HG03342 (cell line): ENCODE data around the gene ABCC6.
"Not testable (repeated sequence)": the region's sequence is repeated elsewhere in the genome, so short reads cannot be mapped to it uniquely, and the experiment has no call there.

ENCODE experiments used
- ATAC-seq: cut with Tn5 transposase; IDR thresholded peaks from one replicate; pipeline ENCODE4 v1.9.1; 2021; ENCODE audit warnings: mild to moderate bottlenecking, moderate library complexity; ENCODE audit not compliant: unreplicated experiment

ABCC6 gene

GRCh38 chr16:16222850-16223661 lies at the start of gene ABCC6:
Gene ABCC6, minus strand, starts transcription at chr16:16223494. Its CDS starts 60 bp downstream, at chr16:16223434.
- ATAC-seq = not testable (repeated sequence)

- ATAC-seq = not testable (repeated sequence)
These were observed 49.4 kb upstream of the ABCC6 start for GRCh38 chr16:16272573-16273221.

- ATAC-seq = not testable (repeated sequence)
These were observed 48.4 kb upstream of the ABCC6 start for GRCh38 chr16:16271658-16272057.

- not testable (repeated sequence) for ATAC-seq
These were observed 45.0 kb upstream of the ABCC6 start for GRCh38 chr16:16268185-16268808.

GRCh38 chr16:16267708-16268107 lies 44.4 kb upstream of the ABCC6 start:
- not testable (repeated sequence) for ATAC-seq

- not testable (repeated sequence) for ATAC-seq
These were observed 41.8 kb upstream of the ABCC6 start for GRCh38 chr16:16265044-16265443.

GRCh38 chr16:16263947-16264346 lies 40.7 kb upstream of the ABCC6 start:
- not testable (repeated sequence) for ATAC-seq

GRCh38 chr16:16262954-16263555 lies 39.8 kb upstream of the ABCC6 start:
- ATAC-seq = not testable (repeated sequence)

DNA sequence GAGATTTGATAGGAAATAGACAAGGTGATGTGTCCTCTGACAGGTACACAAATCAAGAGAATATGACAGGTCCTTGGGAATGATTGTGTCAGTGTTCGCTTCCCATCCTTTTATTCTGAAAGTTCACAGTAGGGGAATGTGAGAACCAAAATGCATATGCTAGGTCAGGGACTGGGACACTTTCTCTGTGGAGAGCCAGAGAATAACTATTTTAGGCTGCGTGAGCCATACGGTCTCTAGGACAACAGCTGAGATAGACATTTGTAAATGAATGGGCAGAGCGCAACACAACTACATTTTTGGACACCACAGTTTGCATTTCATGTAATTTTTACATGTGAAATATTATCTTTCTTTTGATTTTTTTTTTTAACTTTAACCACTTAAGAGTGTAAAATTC lies 36.7 kb upstream of the ABCC6 start:
- ATAC-seq = not testable (repeated sequence)

- ATAC-seq = not testable (repeated sequence)
These were observed 35.5 kb upstream of the ABCC6 start for GRCh38 chr16:16258822-16259221.

DNA sequence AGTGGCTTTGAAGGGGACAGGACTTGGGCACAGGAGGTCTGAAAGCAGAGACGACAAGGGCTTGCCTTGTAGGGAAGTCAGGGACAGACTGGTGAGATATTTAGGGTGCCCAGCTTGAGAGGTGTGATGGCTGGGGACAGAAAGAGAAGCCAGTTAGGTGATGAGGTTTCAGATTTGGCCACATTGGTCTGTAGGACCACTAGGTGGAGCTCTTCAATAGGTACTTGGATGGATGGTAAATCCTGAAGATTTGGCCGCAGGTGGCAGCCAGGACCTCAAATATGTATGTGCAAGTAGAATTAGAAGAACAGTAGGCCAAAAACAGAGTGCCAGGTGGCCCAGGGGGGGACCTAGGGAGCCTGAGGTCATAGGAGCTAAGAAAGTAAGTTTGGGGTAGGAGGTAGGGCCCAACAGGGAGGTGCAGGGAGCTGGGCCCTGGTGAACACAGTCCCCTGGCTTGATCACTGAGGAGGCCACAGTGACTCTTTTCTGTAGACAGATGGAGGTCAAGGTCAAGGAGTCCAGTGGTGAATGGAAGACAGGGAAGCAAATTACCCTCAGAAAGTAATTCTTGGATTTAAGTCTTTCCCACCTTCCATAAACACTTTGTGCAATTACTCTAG lies 34.1 kb upstream of the ABCC6 start:
- not testable (repeated sequence) for ATAC-seq

- not testable (repeated sequence) for ATAC-seq
These were observed 29.1 kb upstream of the ABCC6 start for GRCh38 chr16:16252377-16252776.

DNA sequence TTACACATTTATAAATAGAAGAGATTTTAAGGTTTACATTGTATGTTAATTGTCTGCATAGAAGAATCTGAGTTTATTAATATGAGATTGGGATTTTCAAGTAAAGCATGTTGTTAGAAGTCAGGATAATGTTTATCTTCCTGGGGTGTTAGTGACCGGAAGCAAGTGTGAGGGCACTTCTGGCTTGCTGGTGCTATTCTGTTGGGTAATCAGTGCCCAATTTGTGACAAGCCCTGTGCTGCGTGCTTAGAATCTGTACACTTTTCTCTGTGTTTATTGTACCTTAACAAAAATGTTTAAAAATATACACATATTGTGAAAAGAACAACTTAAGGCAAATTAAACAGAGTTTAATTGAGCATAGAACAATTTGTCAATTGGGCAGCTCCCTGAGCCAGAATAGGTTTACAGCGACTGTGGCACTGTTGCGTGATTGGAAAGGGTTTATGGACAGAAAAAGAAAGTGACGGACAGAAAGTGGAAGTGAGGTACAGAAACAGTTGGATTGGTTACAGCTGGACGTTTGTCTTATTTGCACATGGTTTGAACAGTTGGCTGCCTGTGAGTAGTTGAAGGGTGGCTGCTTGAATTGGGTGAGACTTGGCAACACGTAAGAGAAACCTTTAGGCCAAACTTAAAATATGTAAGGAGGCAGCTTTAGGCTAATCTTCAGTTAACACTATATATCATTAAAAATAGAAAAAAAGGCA lies 26.5 kb upstream of the ABCC6 start:
- not testable (repeated sequence) for ATAC-seq

- ATAC-seq = not testable (repeated sequence)
These were observed 24.1 kb upstream of the ABCC6 start for GRCh38 chr16:16247439-16247838.

DNA sequence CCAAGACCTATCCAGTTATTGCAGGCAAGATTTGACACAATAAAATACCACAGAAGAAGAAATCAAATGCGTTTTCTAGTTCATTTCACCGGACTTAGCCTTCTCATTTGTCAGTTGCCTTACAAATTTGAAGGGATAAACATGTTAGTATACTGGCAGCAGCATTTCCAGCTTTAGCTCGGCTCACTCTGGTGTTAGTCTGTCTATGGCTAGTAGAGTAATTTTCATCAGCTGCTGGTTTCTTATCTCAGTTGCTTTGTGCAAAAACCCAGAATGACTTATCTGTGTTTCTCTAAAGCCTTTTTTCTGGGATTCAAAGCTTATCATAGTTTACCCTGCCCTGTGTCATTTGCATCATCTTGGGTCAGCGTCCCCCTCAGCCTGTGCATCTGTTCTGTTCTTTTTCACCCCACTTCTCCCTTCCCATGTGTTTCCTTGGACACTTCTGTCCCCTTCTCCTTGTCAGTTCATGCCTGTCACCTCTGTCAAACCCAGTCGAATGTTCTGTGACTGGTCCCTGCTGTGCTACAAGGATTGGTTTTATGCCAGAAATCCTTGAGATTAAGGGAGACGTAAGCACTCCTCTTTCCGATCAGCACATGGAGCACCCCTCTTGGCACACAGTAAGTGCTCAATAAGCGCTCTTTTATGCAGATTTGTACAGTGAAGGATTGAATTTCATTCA lies 23.4 kb upstream of the ABCC6 start:
- ATAC-seq = not testable (repeated sequence)

DNA sequence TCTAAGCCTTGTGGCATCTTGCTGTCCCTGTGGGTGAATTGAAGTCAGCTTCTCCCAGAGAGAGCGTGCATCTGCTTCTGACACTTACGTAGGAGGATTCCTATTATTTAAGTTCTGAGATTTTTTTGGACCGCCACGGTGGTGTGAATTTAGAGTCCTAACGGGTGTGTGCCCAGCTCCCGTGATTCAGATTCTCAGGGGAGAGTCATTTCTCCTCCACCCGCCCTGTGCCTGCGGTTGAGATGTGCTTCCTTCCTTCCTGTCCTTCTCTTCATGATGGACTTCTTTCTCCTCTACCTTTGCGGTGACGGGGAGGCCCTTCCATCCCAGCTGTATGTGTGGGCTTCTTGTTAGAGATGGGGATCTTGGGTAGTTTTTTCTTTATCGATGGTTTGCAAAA lies 20.6 kb upstream of the ABCC6 start:
- ATAC-seq = not testable (repeated sequence)

- ATAC-seq = not testable (repeated sequence)
These were observed 17.4 kb upstream of the ABCC6 start for GRCh38 chr16:16240667-16241066.

DNA sequence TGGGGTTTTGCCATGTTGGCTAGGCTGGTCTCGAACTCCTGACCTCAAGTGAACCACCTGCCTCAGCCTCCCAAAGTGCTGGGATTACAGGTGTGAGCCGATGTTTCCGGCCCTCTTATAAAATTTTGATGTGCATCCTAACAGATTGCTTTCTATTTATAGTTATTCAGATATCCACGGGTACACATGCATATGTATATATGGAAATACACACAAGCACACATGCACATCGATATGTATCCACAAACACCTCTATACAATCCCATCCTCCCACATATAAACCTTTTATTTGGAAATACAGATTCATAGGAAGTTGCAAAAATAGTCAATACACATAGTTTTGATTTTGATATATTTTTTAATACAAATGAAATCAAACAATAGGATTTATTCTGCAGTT lies 14.4 kb upstream of the ABCC6 start:
- not testable (repeated sequence) for ATAC-seq

- ATAC-seq = not testable (repeated sequence)
These were observed 13.8 kb upstream of the ABCC6 start for GRCh38 chr16:16237071-16237470.

DNA sequence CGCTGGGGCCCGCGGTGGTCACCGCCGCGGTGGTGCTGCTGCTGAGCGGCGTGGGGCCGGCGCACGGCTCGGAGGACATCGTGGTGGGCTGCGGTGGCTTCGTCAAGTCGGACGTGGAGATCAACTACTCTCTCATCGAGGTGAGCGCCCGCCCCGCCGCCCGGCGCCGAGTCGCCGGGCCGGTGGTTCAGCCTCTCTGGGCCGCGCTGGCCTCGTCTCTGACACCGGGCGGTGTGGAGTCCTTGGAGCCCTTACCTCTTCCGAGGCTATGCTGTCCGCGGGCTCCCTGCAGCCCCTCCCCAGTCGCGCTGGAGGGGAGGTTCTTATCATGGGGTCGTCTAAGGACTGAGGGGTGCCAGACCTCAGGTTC lies 9.4 kb upstream of the ABCC6 start:
- peak; percentile 39 for ATAC-seq
